Esophagus mucosa (tissue), 1 donor: ENCODE results near the gene COLGALT1. TPM values are rescaled to one million over a fixed set of nuclear protein-coding genes. Genes with fewer than 3 reads are reported as not detected.
"Not testable (repeated sequence)": the region's sequence is repeated elsewhere in the genome, so short reads cannot be mapped to it uniquely, and the experiment has no call there.

ENCODE experiments used
- ATAC-seq: fragments of 200-7000 bp; cut with Tn5 transposase; one replicate; pipeline ENCODE4 v1.9.1; 2020
- total RNA-seq: library from RNA; stranded (reverse); gene quantifications from one replicate; pipeline ENCODE4 v1.2.4, GENCODE V29; 2023
- donor health status: DM: yes; HTN: yes; CAD: no.

Gene COLGALT1
- total RNA-seq, 1 donor from 2014 or later, result 28.5 TPM

GRCh38 chr19:17562561-17562960, 7.1 kb downstream of the COLGALT1 start:
- ATAC-seq, result no peak

- no peak for ATAC-seq
These were observed 9.3 kb downstream of the COLGALT1 start for GRCh38 chr19:17564781-17565180.

- ATAC-seq, result no peak
These were observed 10.2 kb downstream of the COLGALT1 start for GRCh38 chr19:17565611-17566010.

GRCh38 chr19:17567940-17568339, 12.5 kb downstream of the COLGALT1 start:
- ATAC-seq, result no peak

GRCh38 chr19:17570291-17570690, 14.8 kb downstream of the COLGALT1 start:
- not testable (repeated sequence) for ATAC-seq

GRCh38 chr19:17570791-17571190, 15.3 kb downstream of the COLGALT1 start:
- ATAC-seq, result no peak

- no peak for ATAC-seq
These were observed 17.2 kb downstream of the COLGALT1 start for GRCh38 chr19:17572638-17573037.

GRCh38 chr19:17575871-17576757, 20.7 kb downstream of the COLGALT1 start:
- ATAC-seq, result peak; percentile 14

- ATAC-seq, result peak; percentile 73
These were observed 21.5 kb downstream of the COLGALT1 start for GRCh38 chr19:17576758-17577456.

- no peak for ATAC-seq
These were observed 22.1 kb downstream of the COLGALT1 start for GRCh38 chr19:17577457-17578097.

GRCh38 chr19:17579661-17580244, 24.3 kb downstream of the COLGALT1 start:
- peak; percentile 90 for ATAC-seq

- peak; percentile 6 for ATAC-seq
These were observed 25.2 kb downstream of the COLGALT1 start for GRCh38 chr19:17580470-17581144.

- ATAC-seq, result no peak
These were observed 25.9 kb downstream of the COLGALT1 start for GRCh38 chr19:17581211-17581874.

GRCh38 chr19:17582613-17583012, 27.2 kb downstream of the COLGALT1 start:
- no peak for ATAC-seq

- no peak for ATAC-seq
These were observed 28.7 kb downstream of the COLGALT1 start for GRCh38 chr19:17584132-17584531.

GRCh38 chr19:17585395-17585794, 29.9 kb downstream of the COLGALT1 start:
- ATAC-seq, result not testable (repeated sequence)

GRCh38 chr19:17590866-17591265, 35.4 kb downstream of the COLGALT1 start:
- no peak for ATAC-seq

- ATAC-seq, result not testable (repeated sequence)
These were observed 38.8 kb downstream of the COLGALT1 start for GRCh38 chr19:17594296-17594695.

GRCh38 chr19:17598063-17598462, 42.6 kb downstream of the COLGALT1 start:
- not testable (repeated sequence) for ATAC-seq

GRCh38 chr19:17598953-17599352, 43.5 kb downstream of the COLGALT1 start:
- ATAC-seq, result no peak

- no peak for ATAC-seq
These were observed 44.3 kb downstream of the COLGALT1 start for GRCh38 chr19:17599780-17600179.

GRCh38 chr19:17601683-17602082, 46.2 kb downstream of the COLGALT1 start:
- no peak for ATAC-seq
